C4-2B (cell line): ENCODE data around the gene PRPF8.

Experiments
- ZFX ChIP-seq: fragments of 450-650 bp; IDR thresholded peaks from 2 replicates; pipeline ENCODE4 v1.6.1; 2017
- TF ChIP-seq, protein P1 (sequence below): fragments of 450-650 bp; conservative IDR thresholded peaks from 2 replicates; pipeline ENCODE4 v1.5.1; 2017; ENCODE audit warnings: mild to moderate bottlenecking

- TF ChIP-seq, protein P1, sequence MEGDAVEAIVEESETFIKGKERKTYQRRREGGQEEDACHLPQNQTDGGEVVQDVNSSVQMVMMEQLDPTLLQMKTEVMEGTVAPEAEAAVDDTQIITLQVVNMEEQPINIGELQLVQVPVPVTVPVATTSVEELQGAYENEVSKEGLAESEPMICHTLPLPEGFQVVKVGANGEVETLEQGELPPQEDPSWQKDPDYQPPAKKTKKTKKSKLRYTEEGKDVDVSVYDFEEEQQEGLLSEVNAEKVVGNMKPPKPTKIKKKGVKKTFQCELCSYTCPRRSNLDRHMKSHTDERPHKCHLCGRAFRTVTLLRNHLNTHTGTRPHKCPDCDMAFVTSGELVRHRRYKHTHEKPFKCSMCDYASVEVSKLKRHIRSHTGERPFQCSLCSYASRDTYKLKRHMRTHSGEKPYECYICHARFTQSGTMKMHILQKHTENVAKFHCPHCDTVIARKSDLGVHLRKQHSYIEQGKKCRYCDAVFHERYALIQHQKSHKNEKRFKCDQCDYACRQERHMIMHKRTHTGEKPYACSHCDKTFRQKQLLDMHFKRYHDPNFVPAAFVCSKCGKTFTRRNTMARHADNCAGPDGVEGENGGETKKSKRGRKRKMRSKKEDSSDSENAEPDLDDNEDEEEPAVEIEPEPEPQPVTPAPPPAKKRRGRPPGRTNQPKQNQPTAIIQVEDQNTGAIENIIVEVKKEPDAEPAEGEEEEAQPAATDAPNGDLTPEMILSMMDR: no peak
- no peak for TF ChIP-seq ZFX
Measured at GRCh38 chr17:1607971-1608320, 76.7 kb downstream of the PRPF8 start.
